Measurements from ENCODE around the gene COL12A1. TPM values are rescaled to one million over a fixed set of nuclear protein-coding genes. Genes with fewer than 3 reads are reported as not detected.

COL12A1 gene
- total RNA-seq, 4 donors from 2014 or later: 42.2 to 132 (median 55.0) TPM

DNA sequence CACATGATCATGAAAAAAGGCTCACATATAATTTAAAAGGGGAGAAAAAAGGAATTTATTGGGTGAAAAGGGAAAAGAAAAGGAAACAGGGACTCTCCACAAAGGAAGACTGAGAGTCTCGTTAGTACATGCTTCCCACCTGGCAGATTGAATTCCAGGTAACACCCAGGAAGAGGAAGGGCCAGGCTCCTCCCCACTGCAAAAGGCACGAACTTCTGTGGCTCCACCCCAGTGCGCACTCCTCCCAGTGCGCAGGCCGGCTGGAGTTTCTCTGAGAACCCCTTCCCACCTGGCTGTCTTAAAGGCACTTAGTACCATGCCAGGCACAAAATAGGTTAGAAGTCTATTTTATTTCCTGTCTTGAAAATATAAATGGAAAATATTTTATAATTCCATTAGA is 129.8 kb downstream of the COL12A1 start:
- DNase-seq (ENCODE audit: low spot score in 2 of 2): no peak
- intact Hi-C loops (cut with DNase I; ENCODE audit: low total_unique reads): no loop called here
- 56 to 78% methylated on average over 5 of the region's 5 CpGs for WGBS, 2 donors
- no peak overlapping the region for H3K4me3 ChIP-seq (ENCODE audit: low read depth, poor library complexity, severe bottlenecking)
- TF ChIP-seq POLR2A (IDR thresholded peaks at IDR 0.05) (no peak), CTCF (IDR thresholded peaks at IDR 0.05) (no peak)

GRCh38 chr6:75070244-75070643 is 135.6 kb downstream of the COL12A1 start:
- no peak for DNase-seq (ENCODE audit: low spot score in 2 of 2)
- intact Hi-C loops (cut with DNase I; ENCODE audit: low total_unique reads): no loop called here
- no peak overlapping the region for H3K4me3 ChIP-seq (ENCODE audit: low read depth, poor library complexity, severe bottlenecking)
- 83 to 88% methylated on average over 1 of the region's 1 CpG for WGBS, 2 donors
- TF ChIP-seq POLR2A (IDR thresholded peaks at IDR 0.05) (no peak), CTCF (IDR thresholded peaks at IDR 0.05) (no peak)

- 41 to 47% methylated on average over 5 of the region's 5 CpGs for WGBS, 2 donors
- intact Hi-C loops (cut with DNase I; ENCODE audit: low total_unique reads): no loop called here
- no peak for DNase-seq (ENCODE audit: low spot score in 2 of 2)
- no peak overlapping the region for H3K4me3 ChIP-seq (ENCODE audit: low read depth, poor library complexity, severe bottlenecking)
- no peak for TF ChIP-seq CTCF (IDR thresholded peaks at IDR 0.05)
- TF ChIP-seq POLR2A (IDR thresholded peaks at IDR 0.05): no peak
Observed at GRCh38 chr6:75065523-75065922, 140.3 kb downstream of the COL12A1 start.

GRCh38 chr6:75052491-75052890 is 153.4 kb downstream of the COL12A1 start:
- intact Hi-C loops (cut with DNase I; ENCODE audit: low total_unique reads): no loop called here
- WGBS, 2 donors: 85 to 89% methylated on average over 3 of the region's 3 CpGs
- TF ChIP-seq CTCF (IDR thresholded peaks at IDR 0.05) (no peak), POLR2A (IDR thresholded peaks at IDR 0.05) (no peak)
- H3K4me3 ChIP-seq (ENCODE audit: low read depth, poor library complexity, severe bottlenecking): no peak overlapping the region
- DNase-seq (ENCODE audit: low spot score in 2 of 2): no peak

DNA sequence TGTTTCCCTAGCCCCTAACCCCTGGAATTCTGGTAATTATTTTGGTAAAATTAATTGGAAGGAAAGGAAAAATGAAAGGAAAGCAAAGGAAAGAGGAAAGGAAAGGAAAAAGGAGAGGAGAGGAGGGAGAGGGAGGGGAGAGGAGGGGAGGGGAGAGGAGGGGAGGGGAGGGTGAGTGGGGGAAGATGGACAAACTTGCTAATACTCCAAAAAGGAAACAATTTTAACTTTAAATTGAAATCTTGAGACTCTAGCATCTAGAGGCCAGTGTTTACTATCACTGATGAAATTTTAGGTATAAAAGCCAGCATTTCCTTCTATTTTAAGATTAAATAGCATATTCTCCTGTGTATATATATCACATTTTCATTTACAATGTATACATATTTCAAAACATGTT is 156.5 kb downstream of the COL12A1 start:
- no peak overlapping the region for H3K4me3 ChIP-seq (ENCODE audit: low read depth, poor library complexity, severe bottlenecking)
- DNase-seq (ENCODE audit: low spot score in 2 of 2): no peak
- TF ChIP-seq POLR2A (IDR thresholded peaks at IDR 0.05) (no peak), CTCF (IDR thresholded peaks at IDR 0.05) (no peak)
- intact Hi-C loops (cut with DNase I; ENCODE audit: low total_unique reads): no loop called here

DNA sequence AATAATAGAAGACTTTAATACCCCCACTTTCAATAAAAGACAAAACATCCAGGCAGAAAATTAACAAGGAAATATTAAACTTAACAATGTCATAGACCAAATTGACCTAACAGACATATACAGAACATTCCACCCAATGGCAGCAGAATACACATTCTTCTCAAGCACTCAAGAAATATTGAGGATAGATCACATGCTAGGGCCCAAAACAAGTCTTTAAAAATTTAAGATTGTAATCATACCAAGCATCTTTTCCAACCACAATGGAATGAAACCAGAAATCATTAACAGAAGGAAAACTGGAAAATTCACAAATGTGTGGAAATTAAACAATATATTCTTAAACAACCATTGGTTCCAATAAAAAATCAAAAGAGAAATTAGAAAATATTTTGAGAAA is 161.0 kb downstream of the COL12A1 start:
- TF ChIP-seq CTCF (IDR thresholded peaks at IDR 0.05): no peak
- TF ChIP-seq POLR2A (IDR thresholded peaks at IDR 0.05): no peak
- DNase-seq (ENCODE audit: low spot score in 2 of 2): no peak
- intact Hi-C loops (cut with DNase I; ENCODE audit: low total_unique reads): no loop called here
- H3K4me3 ChIP-seq (ENCODE audit: low read depth, poor library complexity, severe bottlenecking): no peak overlapping the region
